Activated CD8-positive, alpha-beta memory T cell treated with anti-CD3 and anti-CD28 coated beads, Interleukin-2, amount 10 ng/mL, durations not matched to agents 7 days and 5 days (primary cell): ENCODE measurements around the gene PSMA6. TPM values are rescaled to one million over a fixed set of nuclear protein-coding genes. Genes with fewer than 3 reads are reported as not detected.
"Not testable (repeated sequence)": the region's sequence is repeated elsewhere in the genome, so short reads cannot be mapped to it uniquely, and the experiment has no call there.

Experiments used
- ATAC-seq: fragments of 150-1000 bp; cut with Tn5 transposase; one replicate; pipeline ENCODE4 v1.10.0; 2021; ENCODE audit warnings: moderate library complexity
- CTCF ChIA-PET: fragments of 350-600 bp; sonication (Branson Sonifier 250); formaldehyde crosslinking; loops from one replicate; lab custom pipeline; 2021; ENCODE audit warnings: antibody characterized with exemption; lab: Charles Lee
- DNase-seq: peaks from one replicate; pipeline ENCODE4 v3.0.0-alpha.2; 2020
- H3K27ac Mint-ChIP-seq: one replicate; pipeline ENCODE4 v1.8.0; 2021; ENCODE audit warnings: mild to moderate bottlenecking, mixed read lengths
- H3K27me3 Mint-ChIP-seq: one replicate; pipeline ENCODE4 v1.8.0; 2021; ENCODE audit warnings: mixed read lengths
- H3K36me3 Mint-ChIP-seq: one replicate; pipeline ENCODE4 v1.8.0; 2021; ENCODE audit warnings: mild to moderate bottlenecking, mixed read lengths
- H3K4me1 Mint-ChIP-seq: one replicate; pipeline ENCODE4 v1.8.0; 2021; ENCODE audit warnings: mixed read lengths
- H3K4me3 Mint-ChIP-seq: one replicate; pipeline ENCODE4 v1.8.0; 2021; ENCODE audit warnings: mild to moderate bottlenecking, moderate library complexity, mixed read lengths
- H3K9me3 Mint-ChIP-seq: one replicate; pipeline ENCODE4 v1.8.0; 2022; ENCODE audit warnings: low read depth, mixed read lengths
- total RNA-seq, 2 experiments: library from RNA; stranded (reverse); gene quantifications; one replicate each; pipeline ENCODE4 v1.2.3, GENCODE V29; 2021

PSMA6 gene
- 100 to 1,000 TPM; 251 to 299 TPM for total RNA-seq

- Mint-ChIP-seq H3K4me1 (peaks cover 38% of the 10 kb centered on the region), H3K36me3 (peaks cover 19% of the 10 kb centered on the region), H3K4me3 (peak within 1 kb of the TSS; percentile 96)
Observed at GRCh38 chr14:35292051-35292769, at the start of gene PSMA6. Gene PSMA6, plus strand, starts transcription at chr14:35292382. Its CDS starts 95 bp downstream, at chr14:35292477.

GRCh38 chr14:35242599-35243311, 49.4 kb upstream of the PSMA6 start:
- H3K27me3 Mint-ChIP-seq: no peaks in the 10 kb centered on the region
- no peaks in the 10 kb centered on the region for H3K9me3 Mint-ChIP-seq
- H3K27ac Mint-ChIP-seq: no peak overlapping the region
- no peak overlapping the region for H3K4me3 Mint-ChIP-seq
- DNase-seq (no peak), ATAC-seq (no peak)
- H3K4me1 Mint-ChIP-seq: peaks cover 13% of the 10 kb centered on the region
- CTCF ChIA-PET: interaction anchor here (1.3 kb wide), 1 partner anchor 171 kb away, joined by 3 read pairs; no protein-coding TSS in a partner anchor
- H3K36me3 Mint-ChIP-seq: peaks cover 6% of the 10 kb centered on the region

More at GRCh38 chr14:35292051-35292769, at the start of gene PSMA6:
- Mint-ChIP-seq H3K9me3 (no peaks in the 10 kb centered on the region), H3K27me3 (no peaks in the 10 kb centered on the region), H3K27ac (peak within 1 kb of the TSS; percentile 97)
- ATAC-seq: peak; percentile 94
- peak; percentile 100 for DNase-seq
- CTCF ChIA-PET: interaction anchor here (0.6 to 3.1 kb wide), 11 partner anchors 8 to 362 kb away, joined by 3 to 36 read pairs (median 4); partner anchors contain the start of genes NFKBIA, PPP2R3C and PRORP

- no peak overlapping the region for H3K27ac Mint-ChIP-seq
- CTCF ChIA-PET: interaction anchor here (1.3 kb wide), 1 partner anchor 170 kb away, joined by 3 read pairs; no protein-coding TSS in a partner anchor
- peaks cover 23% of the 10 kb centered on the region for H3K4me1 Mint-ChIP-seq
- ATAC-seq: no peak
- H3K4me3 Mint-ChIP-seq: no peak overlapping the region
- no peaks in the 10 kb centered on the region for H3K27me3 Mint-ChIP-seq
- DNase-seq: no peak
- H3K9me3 Mint-ChIP-seq: no peaks in the 10 kb centered on the region
- H3K36me3 Mint-ChIP-seq: peaks cover 6% of the 10 kb centered on the region
Observed at GRCh38 chr14:35243956-35244355, 48.2 kb upstream of the PSMA6 start.

- CTCF ChIA-PET: interaction anchor here (1.3 kb wide), 1 partner anchor 15 kb away, joined by 6 read pairs; no protein-coding TSS in a partner anchor
- Mint-ChIP-seq H3K4me1 (peaks cover 24% of the 10 kb centered on the region), H3K27me3 (no peaks in the 10 kb centered on the region), H3K36me3 (peaks cover 6% of the 10 kb centered on the region), H3K4me3 (no peak overlapping the region), H3K27ac (no peak overlapping the region), H3K9me3 (no peaks in the 10 kb centered on the region)
- ATAC-seq (no peak), DNase-seq (no peak)
Observed at GRCh38 chr14:35244542-35244941, 47.6 kb upstream of the PSMA6 start.

- Mint-ChIP-seq H3K4me1 (peaks cover 24% of the 10 kb centered on the region), H3K4me3 (no peak overlapping the region), H3K36me3 (peaks cover 6% of the 10 kb centered on the region), H3K9me3 (no peaks in the 10 kb centered on the region), H3K27me3 (no peaks in the 10 kb centered on the region), H3K27ac (no peak overlapping the region)
- ATAC-seq (no peak), DNase-seq (no peak)
- CTCF ChIA-PET: interaction anchor here (1.1 to 1.3 kb wide), 2 partner anchors 15 to 177 kb away, joined by 4 to 6 read pairs; no protein-coding TSS in a partner anchor
Observed at GRCh38 chr14:35245051-35245450, 47.1 kb upstream of the PSMA6 start.

GRCh38 chr14:35247777-35248475, 44.3 kb upstream of the PSMA6 start:
- Mint-ChIP-seq H3K4me1 (peaks cover 22% of the 10 kb centered on the region), H3K27ac (no peak overlapping the region), H3K4me3 (no peak overlapping the region), H3K9me3 (no peaks in the 10 kb centered on the region), H3K27me3 (no peaks in the 10 kb centered on the region), H3K36me3 (peaks cover 11% of the 10 kb centered on the region)
- no peak for ATAC-seq
- CTCF ChIA-PET: interaction anchor here (0.8 kb wide), 1 partner anchor 107 kb away, joined by 3 read pairs; no protein-coding TSS in a partner anchor
- no peak for DNase-seq

- H3K4me3 Mint-ChIP-seq: no peak overlapping the region
- ATAC-seq (no peak), DNase-seq (no peak)
- H3K27me3 Mint-ChIP-seq: no peaks in the 10 kb centered on the region
- H3K4me1 Mint-ChIP-seq: peaks cover 22% of the 10 kb centered on the region
- H3K9me3 Mint-ChIP-seq: no peaks in the 10 kb centered on the region
- H3K27ac Mint-ChIP-seq: no peak overlapping the region
- CTCF ChIA-PET: interaction anchor here (0.8 to 1.5 kb wide), 2 partner anchors 19 to 107 kb away, joined by 3 read pairs; no protein-coding TSS in a partner anchor
- H3K36me3 Mint-ChIP-seq: peaks cover 11% of the 10 kb centered on the region
Observed at GRCh38 chr14:35248476-35248788, 43.8 kb upstream of the PSMA6 start.

- Mint-ChIP-seq H3K27ac (no peak overlapping the region), H3K4me1 (peaks cover 31% of the 10 kb centered on the region), H3K27me3 (no peaks in the 10 kb centered on the region), H3K9me3 (no peaks in the 10 kb centered on the region), H3K36me3 (peaks cover 13% of the 10 kb centered on the region), H3K4me3 (no peak overlapping the region)
- no peak for ATAC-seq
- DNase-seq: no peak
- CTCF ChIA-PET: no interaction called here
Observed at GRCh38 chr14:35250319-35250718, 41.9 kb upstream of the PSMA6 start.

- Mint-ChIP-seq H3K4me3 (no peak overlapping the region), H3K27me3 (no peaks in the 10 kb centered on the region), H3K4me1 (peaks cover 33% of the 10 kb centered on the region), H3K36me3 (peaks cover 13% of the 10 kb centered on the region), H3K9me3 (no peaks in the 10 kb centered on the region), H3K27ac (no peak overlapping the region)
- ATAC-seq: no peak
- CTCF ChIA-PET: no interaction called here
- no peak for DNase-seq
Observed at GRCh38 chr14:35252451-35252868, 39.7 kb upstream of the PSMA6 start.

GRCh38 chr14:35253056-35253455, 39.1 kb upstream of the PSMA6 start:
- H3K27ac Mint-ChIP-seq, ATAC-seq: not testable (repeated sequence)
- CTCF ChIA-PET: interaction anchor here (0.8 to 1.7 kb wide), 4 partner anchors 10 to 530 kb away, joined by 3 to 4 read pairs (median 3); partner anchors contain the start of gene NFKBIA

GRCh38 chr14:35254034-35254622, 38.1 kb upstream of the PSMA6 start:
- H3K4me3 Mint-ChIP-seq, ATAC-seq, H3K27ac Mint-ChIP-seq, DNase-seq, H3K9me3 Mint-ChIP-seq, H3K27me3 Mint-ChIP-seq: not testable (repeated sequence)
- Mint-ChIP-seq H3K36me3 (peaks cover 13% of the 10 kb centered on the region), H3K4me1 (peaks cover 21% of the 10 kb centered on the region)
- CTCF ChIA-PET: interaction anchor here (0.8 to 1.7 kb wide), 5 partner anchors 9 to 531 kb away, joined by 3 to 4 read pairs (median 3); no protein-coding TSS in a partner anchor

More at GRCh38 chr14:35253056-35253455, 39.1 kb upstream of the PSMA6 start:
- not testable (repeated sequence) for H3K27me3 Mint-ChIP-seq, H3K9me3 Mint-ChIP-seq, H3K4me3 Mint-ChIP-seq, DNase-seq
- peaks cover 29% of the 10 kb centered on the region for H3K4me1 Mint-ChIP-seq
- H3K36me3 Mint-ChIP-seq: peaks cover 13% of the 10 kb centered on the region

- Mint-ChIP-seq H3K27ac (no peak overlapping the region), H3K4me3 (no peak overlapping the region), H3K36me3 (peaks cover 13% of the 10 kb centered on the region), H3K9me3 (no peaks in the 10 kb centered on the region), H3K4me1 (peaks cover 21% of the 10 kb centered on the region), H3K27me3 (no peaks in the 10 kb centered on the region)
- DNase-seq (peak; percentile 44), ATAC-seq (peak; percentile 9)
- CTCF ChIA-PET: interaction anchor here (1.3 to 1.7 kb wide), 2 partner anchors 9 to 159 kb away, joined by 3 read pairs; no protein-coding TSS in a partner anchor
Observed at GRCh38 chr14:35254736-35255135, 37.4 kb upstream of the PSMA6 start.
